Caco-2 (cell line): Measurements from ENCODE around the gene CDK12. TPM values are rescaled to one million over a fixed set of nuclear protein-coding genes. Genes with fewer than 3 reads are reported as not detected.

Experiments
- BruUV-seq: library from RNA; stranded (reverse); fragments of 400-500 nt; replicated peaks from 2 replicates; lab custom pipeline; 2021; lab: Mats Ljungman, UMichigan
- CTCF ChIA-PET: fragments of 300-600 bp; sonication (Branson Sonifier 250); formaldehyde crosslinking; loops from one replicate; lab custom pipeline; 2022; ENCODE audit warnings: antibody characterized with exemption; lab: Charles Lee
- POLR2A ChIA-PET: fragments of 300-600 bp; sonication (Branson Sonifier 250); formaldehyde crosslinking; loops from one replicate; lab custom pipeline; 2022; ENCODE audit warnings: antibody characterized with exemption; lab: Charles Lee
- DNase-seq, 2 experiments: peaks; one replicate each; pipeline versions ENCODE4 v3.0.0 to v3.0.0-alpha.2; 2020 to 2022
- H3K27me3 ChIP-seq: replicated peaks from 2 replicates; pipeline ENCODE4 v1.6.0; 2011; ENCODE audit warnings: low read length; ENCODE audit not compliant: control insufficient read depth, insufficient read depth
- H3K36me3 ChIP-seq: 2 replicates; pipeline ENCODE4 v1.5.1; 2011; ENCODE audit warnings: low read length; ENCODE audit not compliant: control insufficient read depth, insufficient read depth
- H3K4me1 ChIP-seq: fragments of 250-450 bp; sonication (Bioruptor Pico); 2 replicates; pipeline ENCODE4 v1.5.1; 2020; ENCODE audit warnings: mild to moderate bottlenecking
- H3K4me3 ChIP-seq: 2 replicates; pipeline ENCODE4 v1.5.1; 2011; ENCODE audit warnings: low read depth, mild to moderate bottlenecking, control low read depth, low read length
- H3K9me3 ChIP-seq: fragments of 250-450 bp; sonication (Bioruptor Pico); 2 replicates; pipeline ENCODE4 v1.5.1; 2020; ENCODE audit warnings: mild to moderate bottlenecking, moderate library complexity
- H3K27ac Mint-ChIP-seq: one replicate; pipeline ENCODE4 v1.8.0; 2022; ENCODE audit warnings: mixed read lengths; ENCODE audit not compliant: unreplicated experiment
- H3K27me3 Mint-ChIP-seq: one replicate; pipeline ENCODE4 v1.8.0; 2022; ENCODE audit warnings: mixed read lengths; ENCODE audit not compliant: insufficient read depth, unreplicated experiment
- H3K36me3 Mint-ChIP-seq: one replicate; pipeline ENCODE4 v1.8.0; 2022; ENCODE audit warnings: mild to moderate bottlenecking, mixed read lengths; ENCODE audit not compliant: insufficient read depth, unreplicated experiment
- H3K4me1 Mint-ChIP-seq: one replicate; pipeline ENCODE4 v1.8.0; 2022; ENCODE audit warnings: low read depth, mixed read lengths; ENCODE audit not compliant: unreplicated experiment
- H3K4me3 Mint-ChIP-seq: one replicate; pipeline ENCODE4 v1.8.0; 2022; ENCODE audit warnings: mild to moderate bottlenecking, moderate library complexity, mixed read lengths; ENCODE audit not compliant: unreplicated experiment
- H3K9me3 Mint-ChIP-seq: one replicate; pipeline ENCODE4 v1.8.0; 2022; ENCODE audit warnings: mixed read lengths; ENCODE audit not compliant: unreplicated experiment
- CTCF ChIP-seq, 2 experiments: fragments of 200-600 bp in 1 of 2; IDR thresholded peaks; 1 replicate in 1 of 2; 2 replicates in 1 of 2; pipeline versions ENCODE4 v1.5.1 to v1.8.0; 2011 to 2022; ENCODE audit warnings: antibody characterized with exemption in 1 of 2, control low read depth in 1 of 2, inconsistent platforms in 1 of 2, low read depth in 1 of 2, low read length in 1 of 2, mild to moderate bottlenecking in 1 of 2, moderate library complexity in 1 of 2; ENCODE audit not compliant: insufficient read depth in 1 of 2, severe bottlenecking in 1 of 2, unreplicated experiment in 1 of 2
- intact Hi-C: fragments of 100-400 bp; cut with micrococcal nuclease; formaldehyde crosslinking; loops from one replicate; pipeline ENCODE4 v1.10.0; 2022; ENCODE audit not compliant: unreplicated experiment
- total RNA-seq: library from RNA; stranded (reverse); gene quantifications from 2 replicates; pipeline ENCODE4 v1.2.3, GENCODE V29; 2022

CDK12 gene
- total RNA-seq, 1 experiment from 2014 or later, result 85.5 TPM

DNA sequence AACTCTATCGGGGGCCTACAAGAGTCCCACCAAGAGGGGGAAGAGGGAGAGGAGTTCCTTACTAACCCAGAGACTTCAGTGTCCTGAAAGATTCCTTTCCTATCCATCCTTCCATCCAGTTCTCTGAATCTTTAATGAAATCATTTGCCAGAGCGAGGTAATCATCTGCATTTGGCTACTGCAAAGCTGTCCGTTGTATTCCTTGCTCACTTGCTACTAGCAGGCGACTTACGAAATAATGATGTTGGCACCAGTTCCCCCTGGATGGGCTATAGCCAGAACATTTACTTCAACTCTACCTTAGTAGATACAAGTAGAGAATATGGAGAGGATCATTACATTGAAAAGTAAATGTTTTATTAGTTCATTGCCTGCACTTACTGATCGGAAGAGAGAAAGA, 70.0 kb downstream of the CDK12 start:
- peaks cover 55% of the 10 kb centered on the region for H3K36me3 Mint-ChIP-seq
- H3K9me3 ChIP-seq, result no peaks in the 10 kb centered on the region
- no peaks in the 10 kb centered on the region for H3K27me3 Mint-ChIP-seq
- no peak overlapping the region for H3K4me3 ChIP-seq
- no peaks in the 10 kb centered on the region for H3K4me1 Mint-ChIP-seq
- H3K36me3 ChIP-seq, result peaks cover 5% of the 10 kb centered on the region
- H3K27ac Mint-ChIP-seq, result no peak overlapping the region
- CTCF ChIA-PET, result no interaction called here
- no peak for DNase-seq
- no peaks in the 10 kb centered on the region for H3K9me3 Mint-ChIP-seq
- peaks cover 14% of the 10 kb centered on the region for H3K4me1 ChIP-seq
- H3K4me3 Mint-ChIP-seq, result no peak overlapping the region
- intact Hi-C loops, result no loop called here
- TF ChIP-seq CTCF (IDR thresholded peaks at IDR 0.05; ENCODE audit: insufficient read depth in 1 of 2, low read depth in 1 of 2, low read length in 1 of 2, severe bottlenecking in 1 of 2, unreplicated experiment in 1 of 2), result no peak
- no TSS peak for BruUV-seq
- POLR2A ChIA-PET, result no interaction called here
- no peaks in the 10 kb centered on the region for H3K27me3 ChIP-seq

GRCh38 chr17:39533891-39534290, 72.6 kb downstream of the CDK12 start:
- Histone ChIP-seq H3K9me3 (no peaks in the 10 kb centered on the region), H3K4me3 (no peak overlapping the region), H3K36me3 (0 out of 2 replicates have a peak, but pooled peaks cover 5% of the 10 kb centered on the region), H3K27me3 (no peaks in the 10 kb centered on the region), H3K4me1 (peaks cover 32% of the 10 kb centered on the region)
- no peak for DNase-seq
- no peak overlapping the region for H3K27ac Mint-ChIP-seq
- peaks cover 6% of the 10 kb centered on the region for H3K4me1 Mint-ChIP-seq
- BruUV-seq, result no TSS peak
- intact Hi-C loops, result no loop called here
- ChIA-PET POLR2A (no interaction called here), CTCF (no interaction called here)
- H3K4me3 Mint-ChIP-seq, result no peak overlapping the region
- H3K36me3 Mint-ChIP-seq, result peaks cover 33% of the 10 kb centered on the region
- H3K9me3 Mint-ChIP-seq, result no peaks in the 10 kb centered on the region
- no peaks in the 10 kb centered on the region for H3K27me3 Mint-ChIP-seq
- no peak for TF ChIP-seq CTCF (IDR thresholded peaks at IDR 0.05; ENCODE audit: insufficient read depth in 1 of 2, low read depth in 1 of 2, low read length in 1 of 2, severe bottlenecking in 1 of 2, unreplicated experiment in 1 of 2)

DNA sequence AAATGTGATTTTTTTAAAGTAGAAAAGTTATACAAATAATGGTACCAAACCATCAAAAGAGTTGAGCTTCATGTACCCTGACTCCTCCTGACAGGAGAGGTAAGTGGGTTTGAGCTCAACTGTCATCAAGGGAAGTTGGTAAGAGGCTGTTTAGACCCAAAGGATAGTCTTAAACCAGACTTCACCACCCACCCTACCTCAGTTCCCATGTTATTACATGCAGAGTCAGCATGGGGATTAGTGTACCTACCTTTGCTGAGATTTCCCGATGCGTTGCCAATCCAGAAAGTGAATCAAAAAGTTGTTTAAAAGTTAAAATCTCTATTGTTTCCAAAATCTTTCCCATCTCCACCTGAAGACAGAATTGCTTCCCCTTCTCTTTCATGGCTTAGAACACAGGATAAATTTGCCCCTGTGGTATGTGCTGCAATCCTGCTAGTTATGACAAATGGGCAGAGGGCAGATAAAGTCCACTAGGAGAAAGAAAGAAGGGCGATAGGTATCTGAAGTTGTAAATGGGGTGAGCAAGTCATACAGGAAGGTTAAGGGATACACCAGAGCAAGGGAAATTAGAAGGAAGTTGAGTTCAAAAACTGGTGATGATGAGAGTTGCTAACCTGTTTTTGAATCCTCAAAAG, 73.6 kb downstream of the CDK12 start:
- Histone ChIP-seq H3K36me3 (0 out of 2 replicates have a peak, but pooled peaks cover 5% of the 10 kb centered on the region), H3K9me3 (no peaks in the 10 kb centered on the region), H3K4me1 (peaks cover 32% of the 10 kb centered on the region), H3K4me3 (no peak overlapping the region), H3K27me3 (no peaks in the 10 kb centered on the region)
- no peak for TF ChIP-seq CTCF (IDR thresholded peaks at IDR 0.05; ENCODE audit: insufficient read depth in 1 of 2, low read depth in 1 of 2, low read length in 1 of 2, severe bottlenecking in 1 of 2, unreplicated experiment in 1 of 2)
- ChIA-PET POLR2A (no interaction called here), CTCF (no interaction called here)
- peaks cover 24% of the 10 kb centered on the region for H3K36me3 Mint-ChIP-seq
- intact Hi-C loops, result no loop called here
- H3K9me3 Mint-ChIP-seq, result no peaks in the 10 kb centered on the region
- BruUV-seq, result no TSS peak
- DNase-seq, result no peak
- no peaks in the 10 kb centered on the region for H3K27me3 Mint-ChIP-seq
- H3K4me1 Mint-ChIP-seq, result peaks cover 14% of the 10 kb centered on the region
- no peak overlapping the region for H3K27ac Mint-ChIP-seq
- H3K4me3 Mint-ChIP-seq, result no peak overlapping the region
